Neural progenitor cell (in vitro differentiated cells): Measurements from ENCODE around the gene KIF16B. TPM values are rescaled to one million over a fixed set of nuclear protein-coding genes. Genes with fewer than 3 reads are reported as not detected.

ENCODE experiments used
- DNase-seq: peaks from one replicate; pipeline ENCODE4 v3.0.0-alpha.2; 2016; ENCODE audit warnings: low spot score
- H2AFZ ChIP-seq: fragments of 200-600 bp; sonication (generic); replicated peaks from 2 replicates; pipeline ENCODE4 v1.6.1; 2016; ENCODE audit warnings: antibody characterized with exemption
- H3F3A ChIP-seq: fragments of 200-600 bp; sonication (generic); 2 replicates; pipeline ENCODE4 v1.6.1; 2016; ENCODE audit warnings: antibody characterized with exemption, low read depth
- H3K27ac ChIP-seq: fragments of 200-600 bp; sonication (generic); 2 replicates; pipeline ENCODE4 v1.5.1; 2016; ENCODE audit warnings: mild to moderate bottlenecking
- H3K27me3 ChIP-seq: fragments of 200-600 bp; sonication (generic); 2 replicates; pipeline ENCODE4 v1.6.1; 2016; ENCODE audit warnings: mild to moderate bottlenecking, moderate library complexity
- H3K36me3 ChIP-seq: fragments of 200-600 bp; sonication (generic); 2 replicates; pipeline ENCODE4 v1.5.1; 2016
- H3K4me1 ChIP-seq: fragments of 200-600 bp; sonication (generic); 2 replicates; pipeline ENCODE4 v1.6.1; 2016; ENCODE audit warnings: mixed run types
- H3K4me2 ChIP-seq: fragments of 200-600 bp; sonication (generic); 2 replicates; pipeline ENCODE4 v1.6.1; 2016
- H3K4me3 ChIP-seq: fragments of 200-600 bp; sonication (generic); 2 replicates; pipeline ENCODE4 v1.5.1; 2016
- H3K79me2 ChIP-seq: fragments of 200-600 bp; sonication (generic); 2 replicates; pipeline ENCODE4 v1.6.1; 2016; ENCODE audit warnings: low read depth
- H3K9ac ChIP-seq: fragments of 200-600 bp; sonication (generic); 2 replicates; pipeline ENCODE4 v1.6.1; 2016
- H3K9me3 ChIP-seq: fragments of 200-600 bp; sonication (generic); 2 replicates; pipeline ENCODE4 v1.5.1; 2016; ENCODE audit warnings: low read depth
- H4K20me1 ChIP-seq: fragments of 200-600 bp; sonication (generic); 2 replicates; pipeline ENCODE4 v1.6.1; 2016; ENCODE audit warnings: low read depth
- H3K27ac Mint-ChIP-seq: 3 replicates; pipeline ENCODE4 v1.8.0; 2021; ENCODE audit warnings: mixed read lengths
- H3K27me3 Mint-ChIP-seq: 2 replicates; pipeline ENCODE4 v1.8.0; 2022; ENCODE audit warnings: low read depth, mild to moderate bottlenecking, inconsistent platforms, moderate library complexity, mixed read lengths; ENCODE audit not compliant: insufficient read depth
- H3K36me3 Mint-ChIP-seq: 3 replicates; pipeline ENCODE4 v1.8.0; 2021; ENCODE audit warnings: mixed read lengths
- H3K4me1 Mint-ChIP-seq: 3 replicates; pipeline ENCODE4 v1.8.0; 2021; ENCODE audit warnings: mixed read lengths
- H3K4me3 Mint-ChIP-seq: 3 replicates; pipeline ENCODE4 v1.8.0; 2021; ENCODE audit warnings: mild to moderate bottlenecking, moderate library complexity, mixed read lengths
- H3K9me3 Mint-ChIP-seq: 3 replicates; pipeline ENCODE4 v1.8.0; 2020; ENCODE audit warnings: mixed read lengths
- CTCF ChIP-seq: fragments of 200-600 bp; sonication (generic); IDR thresholded peaks from 2 replicates; pipeline ENCODE4 v1.5.1; 2017; ENCODE audit warnings: antibody characterized with exemption, mild to moderate bottlenecking
- EZH2 ChIP-seq: fragments of 200-600 bp; sonication (generic); IDR thresholded peaks from 2 replicates; pipeline ENCODE4 v1.6.1; 2017; ENCODE audit warnings: antibody characterized with exemption, mild to moderate bottlenecking, moderate library complexity
- EZH2phosphoT487 ChIP-seq: fragments of 200-600 bp; sonication (generic); IDR thresholded peaks from 2 replicates; pipeline ENCODE4 v1.6.1; 2017; ENCODE audit warnings: antibody characterized with exemption
- total RNA-seq: library from RNA; depleted of rRNA; stranded (reverse); fragments of >200 nt; gene quantifications from 2 replicates; pipeline ENCODE4 v1.2.3, GENCODE V29; 2015; ENCODE audit warnings: low replicate concordance

The KIF16B gene
- total RNA-seq, 1 donor from 2014 or later = 15.5 TPM

- H3K4me1 Mint-ChIP-seq = no peaks in the 10 kb centered on the region
- Histone ChIP-seq H3K4me1 (no peaks in the 10 kb centered on the region), H3K9ac (no peak overlapping the region), H3K4me3 (no peak overlapping the region), H3K27me3 (no peaks in the 10 kb centered on the region), H3K36me3 (no peaks in the 10 kb centered on the region), H3F3A (no peaks in the 10 kb centered on the region), H3K27ac (no peak overlapping the region), H2AFZ (no peak overlapping the region), H3K9me3 (no peaks in the 10 kb centered on the region), H3K79me2 (no peaks in the 10 kb centered on the region), H4K20me1 (no peaks in the 10 kb centered on the region), H3K4me2 (no peak overlapping the region)
- H3K4me3 Mint-ChIP-seq = no peak overlapping the region
- H3K9me3 Mint-ChIP-seq = peaks cover 2% of the 10 kb centered on the region
- no peak for TF ChIP-seq CTCF
- TF ChIP-seq EZH2 = no peak
- no peak for TF ChIP-seq EZH2phosphoT487
- no peak for DNase-seq
- H3K27me3 Mint-ChIP-seq = no peaks in the 10 kb centered on the region
- H3K36me3 Mint-ChIP-seq = peaks cover 4% of the 10 kb centered on the region
- H3K27ac Mint-ChIP-seq = no peak overlapping the region
Observed at GRCh38 chr20:16446991-16447390, 126.3 kb downstream of the KIF16B start.

GRCh38 chr20:16446246-16446645 is 127.0 kb downstream of the KIF16B start:
- no peaks in the 10 kb centered on the region for H3K9me3 ChIP-seq
- Mint-ChIP-seq H3K27me3 (no peaks in the 10 kb centered on the region), H3K4me3 (no peak overlapping the region), H3K9me3 (peaks cover 2% of the 10 kb centered on the region), H3K4me1 (no peaks in the 10 kb centered on the region), H3K27ac (no peak overlapping the region), H3K36me3 (peaks cover 4% of the 10 kb centered on the region)
- no peak overlapping the region for H3K4me3 ChIP-seq
- no peak overlapping the region for H2AFZ ChIP-seq
- no peaks in the 10 kb centered on the region for H3K36me3 ChIP-seq
- H3F3A ChIP-seq = no peaks in the 10 kb centered on the region
- no peaks in the 10 kb centered on the region for H3K27me3 ChIP-seq
- H3K9ac ChIP-seq = no peak overlapping the region
- H4K20me1 ChIP-seq = no peaks in the 10 kb centered on the region
- TF ChIP-seq EZH2phosphoT487 (no peak), CTCF (no peak), EZH2 (no peak)
- H3K79me2 ChIP-seq = no peaks in the 10 kb centered on the region
- no peak overlapping the region for H3K4me2 ChIP-seq
- no peaks in the 10 kb centered on the region for H3K4me1 ChIP-seq
- no peak for DNase-seq
- H3K27ac ChIP-seq = no peak overlapping the region

- Histone ChIP-seq H3K79me2 (no peaks in the 10 kb centered on the region), H3K27ac (no peak overlapping the region), H3K9ac (no peak overlapping the region), H3K27me3 (no peaks in the 10 kb centered on the region), H3F3A (no peaks in the 10 kb centered on the region), H3K9me3 (no peaks in the 10 kb centered on the region), H3K4me2 (no peak overlapping the region), H3K4me3 (no peak overlapping the region), H2AFZ (no peak overlapping the region), H4K20me1 (no peaks in the 10 kb centered on the region), H3K4me1 (no peaks in the 10 kb centered on the region), H3K36me3 (no peaks in the 10 kb centered on the region)
- Mint-ChIP-seq H3K27me3 (no peaks in the 10 kb centered on the region), H3K36me3 (peaks cover 5% of the 10 kb centered on the region), H3K9me3 (peaks cover 2% of the 10 kb centered on the region), H3K27ac (no peak overlapping the region), H3K4me3 (no peak overlapping the region), H3K4me1 (no peaks in the 10 kb centered on the region)
- DNase-seq = no peak
- TF ChIP-seq CTCF (no peak), EZH2 (no peak), EZH2phosphoT487 (no peak)
Observed at GRCh38 chr20:16445482-16445881, 127.8 kb downstream of the KIF16B start.
